Smooth muscle cell (in vitro differentiated cells): ENCODE measurements around the gene TP73. TPM values are rescaled to one million over a fixed set of nuclear protein-coding genes. Genes with fewer than 3 reads are reported as not detected.
A peak's percentile ranks its signal among the peaks of the same experiment; 100 is the strongest.

Source experiments
- DNase-seq: peaks from one replicate; lab custom pipeline; 2025; ENCODE audit not compliant: unreplicated experiment; lab: John Stamatoyannopoulos, UW
- H2AFZ ChIP-seq: fragments of 200-600 bp; sonication (generic); 2 replicates; pipeline ENCODE4 v1.6.0; 2016; ENCODE audit warnings: antibody characterized with exemption, low read depth, mild to moderate bottlenecking
- H3F3A ChIP-seq: fragments of 200-600 bp; sonication (generic); 2 replicates; pipeline ENCODE4 v1.6.0; 2017; ENCODE audit warnings: antibody characterized with exemption, low read depth
- H3K27ac ChIP-seq: fragments of 200-600 bp; sonication (generic); 2 replicates; pipeline ENCODE4 v1.5.1; 2016; ENCODE audit warnings: low read depth, mild to moderate bottlenecking
- H3K27me3 ChIP-seq: fragments of 200-600 bp; sonication (generic); 2 replicates; pipeline ENCODE4 v1.6.1; 2016; ENCODE audit warnings: low read depth, mild to moderate bottlenecking
- H3K36me3 ChIP-seq: fragments of 200-600 bp; sonication (generic); 2 replicates; pipeline ENCODE4 v1.5.1; 2016; ENCODE audit warnings: low read depth
- H3K4me1 ChIP-seq: fragments of 200-600 bp; sonication (generic); 2 replicates; pipeline ENCODE4 v1.5.1; 2016; ENCODE audit warnings: low read depth
- H3K4me2 ChIP-seq: fragments of 200-600 bp; sonication (generic); 2 replicates; pipeline ENCODE4 v1.6.0; 2016; ENCODE audit warnings: mild to moderate bottlenecking
- H3K4me3 ChIP-seq: fragments of 200-600 bp; sonication (generic); 2 replicates; pipeline ENCODE4 v1.5.1; 2016; ENCODE audit warnings: mild to moderate bottlenecking
- H3K79me2 ChIP-seq: fragments of 200-600 bp; sonication (generic); 2 replicates; pipeline ENCODE4 v1.6.0; 2016; ENCODE audit warnings: low read depth, mild to moderate bottlenecking
- H3K9ac ChIP-seq: fragments of 200-600 bp; sonication (generic); 2 replicates; pipeline ENCODE4 v1.6.0; 2016; ENCODE audit warnings: low read depth
- H3K9me3 ChIP-seq: fragments of 200-600 bp; sonication (generic); replicated peaks from 2 replicates; pipeline ENCODE4 v1.5.1; 2016; ENCODE audit warnings: low read depth
- H4K20me1 ChIP-seq: fragments of 200-600 bp; sonication (generic); 2 replicates; pipeline ENCODE4 v1.6.0; 2016; ENCODE audit warnings: low read depth
- WGBS: methylation state at CpG from one replicate; pipeline ENCODE4 v1.1.7; 2016; ENCODE audit warnings: low lambda C conversion rate; 5-methylcytosine and 5-hydroxymethylcytosine counted together
- polyA plus RNA-seq: library from polyadenylated mRNA; unstranded; fragments of >200 nt; fragmentation: Nextera tagmentation; extraction: Ambion mirVana; gene quantifications from 2 replicates; pipeline ENCODE4 v1.2.1, GENCODE V29; 2016
- total RNA-seq: library from RNA; depleted of rRNA; stranded (reverse); fragments of >200 nt; gene quantifications from 2 replicates; pipeline ENCODE4 v1.2.3, GENCODE V29; 2014
- TF ChIP-seq, protein P1 (sequence below): fragments of 200-600 bp; sonication (generic); IDR thresholded peaks from 2 replicates; pipeline ENCODE4 v1.5.1; 2017; ENCODE audit warnings: borderline replicate concordance, mild to moderate bottlenecking, antibody characterized with exemption; ENCODE audit not compliant: insufficient read depth, poor library complexity, severe bottlenecking

TP73 gene
- total and polyA plus RNA-seq, 2 experiments from 2014 or later: 0.22 TPM; not detected in 1

DNA sequence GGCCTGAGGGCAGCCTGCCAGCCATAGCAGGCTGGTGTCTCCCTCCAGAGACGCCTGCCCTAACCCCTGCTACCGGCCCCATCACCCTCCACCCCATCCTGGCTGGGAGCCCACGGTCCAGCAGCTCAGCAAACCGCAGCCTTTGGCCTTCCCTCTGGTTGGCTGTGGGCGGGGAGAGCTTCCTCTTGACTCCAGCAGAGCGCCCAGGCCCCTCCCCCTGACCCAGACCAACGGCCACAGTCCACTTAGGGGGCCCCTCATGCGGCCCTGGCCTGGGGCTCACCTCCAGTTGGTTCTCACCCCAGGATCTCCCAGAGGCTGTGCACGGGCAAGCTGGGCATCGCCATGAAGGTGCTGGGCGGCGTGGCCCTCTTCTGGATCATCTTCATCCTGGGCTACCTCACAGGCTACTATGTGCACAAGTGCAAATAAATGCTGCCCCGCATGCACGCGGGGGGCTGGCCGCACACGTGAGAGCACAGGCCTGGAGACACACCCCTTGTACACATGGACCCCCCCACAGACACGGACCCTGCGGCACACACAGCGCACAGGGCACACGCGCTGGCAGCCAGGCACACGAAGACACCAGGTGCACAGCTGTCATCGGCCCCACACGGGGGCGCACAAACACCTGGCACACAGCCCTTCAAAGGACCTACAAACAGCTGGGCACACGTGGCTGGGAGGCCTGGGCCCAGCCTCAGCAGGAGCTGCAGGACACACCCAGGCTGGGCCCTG lies 123.3 kb downstream of the TP73 start:
- WGBS: 49% methylated on average over 27 of the region's 27 CpGs
- H3K27ac ChIP-seq: no peak overlapping the region

DNA sequence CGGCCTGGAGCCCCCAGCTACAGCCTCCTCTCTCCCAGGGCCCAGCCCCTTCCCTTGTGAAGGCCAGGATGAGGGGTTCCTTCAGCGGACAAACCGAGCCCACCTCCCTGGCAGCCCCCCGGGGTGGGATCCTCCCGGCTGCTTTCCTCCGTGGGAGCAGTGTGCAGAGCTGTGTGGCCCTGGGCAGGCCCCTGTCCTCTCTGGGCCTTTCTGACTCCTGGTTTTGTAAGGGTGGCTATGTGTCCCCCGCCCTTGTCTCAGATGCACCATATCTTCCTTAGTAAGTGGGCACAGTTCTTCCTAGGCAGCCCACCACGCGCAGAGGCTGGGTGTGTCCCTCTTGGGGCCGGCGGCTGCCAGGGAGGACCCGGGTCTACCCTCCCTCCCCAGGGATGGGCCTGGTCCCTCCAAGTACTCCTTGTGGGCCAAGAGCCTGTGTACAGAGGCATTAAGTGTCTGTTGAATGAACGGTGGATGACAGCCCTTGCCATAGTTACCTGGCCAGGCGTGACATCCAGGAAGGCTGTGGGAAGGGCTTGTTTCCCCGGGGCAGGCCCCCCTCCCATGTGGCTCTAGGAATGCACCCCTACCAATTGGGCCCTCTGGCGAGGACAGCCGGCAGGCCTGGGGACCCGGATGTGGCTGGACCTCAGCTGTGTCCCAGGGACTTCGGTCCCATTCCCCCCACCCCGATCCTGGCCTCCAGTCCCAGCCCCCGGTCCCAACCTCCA lies 124.1 kb downstream of the TP73 start:
- Histone ChIP-seq H3K9me3 (no peaks in the 10 kb centered on the region), H3K27ac (no peak overlapping the region), H2AFZ (no peak overlapping the region), H3K4me1 (peaks cover 15% of the 10 kb centered on the region), H3K4me3 (no peak overlapping the region), H4K20me1 (no peaks in the 10 kb centered on the region), H3K79me2 (no peaks in the 10 kb centered on the region), H3K36me3 (peaks cover 3% of the 10 kb centered on the region), H3K4me2 (no peak overlapping the region), H3F3A (peaks cover 3% of the 10 kb centered on the region), H3K9ac (no peak overlapping the region), H3K27me3 (no peaks in the 10 kb centered on the region)
- WGBS: 89% methylated on average over 16 of the region's 21 CpGs
- TF ChIP-seq, protein P1, sequence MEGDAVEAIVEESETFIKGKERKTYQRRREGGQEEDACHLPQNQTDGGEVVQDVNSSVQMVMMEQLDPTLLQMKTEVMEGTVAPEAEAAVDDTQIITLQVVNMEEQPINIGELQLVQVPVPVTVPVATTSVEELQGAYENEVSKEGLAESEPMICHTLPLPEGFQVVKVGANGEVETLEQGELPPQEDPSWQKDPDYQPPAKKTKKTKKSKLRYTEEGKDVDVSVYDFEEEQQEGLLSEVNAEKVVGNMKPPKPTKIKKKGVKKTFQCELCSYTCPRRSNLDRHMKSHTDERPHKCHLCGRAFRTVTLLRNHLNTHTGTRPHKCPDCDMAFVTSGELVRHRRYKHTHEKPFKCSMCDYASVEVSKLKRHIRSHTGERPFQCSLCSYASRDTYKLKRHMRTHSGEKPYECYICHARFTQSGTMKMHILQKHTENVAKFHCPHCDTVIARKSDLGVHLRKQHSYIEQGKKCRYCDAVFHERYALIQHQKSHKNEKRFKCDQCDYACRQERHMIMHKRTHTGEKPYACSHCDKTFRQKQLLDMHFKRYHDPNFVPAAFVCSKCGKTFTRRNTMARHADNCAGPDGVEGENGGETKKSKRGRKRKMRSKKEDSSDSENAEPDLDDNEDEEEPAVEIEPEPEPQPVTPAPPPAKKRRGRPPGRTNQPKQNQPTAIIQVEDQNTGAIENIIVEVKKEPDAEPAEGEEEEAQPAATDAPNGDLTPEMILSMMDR: no peak
- no peak for DNase-seq

More for the DNA sequence above, 123.3 kb downstream of the TP73 start:
- no peaks in the 10 kb centered on the region for H3K27me3 ChIP-seq
- H3K79me2 ChIP-seq: no peaks in the 10 kb centered on the region
- H3K4me2 ChIP-seq: peak overlapping the region; percentile 48
- no peak overlapping the region for H3K9ac ChIP-seq
- no peak overlapping the region for H3K4me3 ChIP-seq
- peaks cover 3% of the 10 kb centered on the region for H3F3A ChIP-seq
- peaks cover 15% of the 10 kb centered on the region for H3K4me1 ChIP-seq
- H2AFZ ChIP-seq: no peak overlapping the region
- TF ChIP-seq, protein P1: peak; percentile 11
- peak; percentile 20 for DNase-seq
- H3K9me3 ChIP-seq: no peaks in the 10 kb centered on the region
- H4K20me1 ChIP-seq: no peaks in the 10 kb centered on the region
- H3K36me3 ChIP-seq: no peaks in the 10 kb centered on the region

DNA sequence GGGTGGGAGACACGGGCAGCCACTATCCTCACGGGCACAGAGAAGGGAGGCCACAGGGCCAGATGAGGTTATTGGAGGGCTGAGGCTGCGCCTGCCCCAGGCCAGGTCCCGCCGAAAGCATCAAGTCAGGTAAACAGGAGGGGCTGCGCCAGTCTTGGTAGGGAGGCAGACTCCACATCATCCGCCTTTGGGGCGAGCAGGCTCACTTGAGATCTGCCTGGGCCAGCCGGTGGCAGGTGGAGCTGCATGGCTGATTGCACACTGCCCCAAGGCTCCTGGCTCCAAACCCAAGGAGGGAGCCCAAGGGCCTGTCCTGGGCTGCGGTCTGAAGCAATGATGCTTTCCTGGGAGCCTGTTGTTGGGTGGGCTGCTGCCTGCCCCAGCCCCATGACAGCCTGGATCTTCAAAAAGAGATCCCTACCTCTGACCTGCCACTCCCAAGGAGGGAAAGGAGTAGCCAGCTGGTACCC lies 124.8 kb downstream of the TP73 start:
- Histone ChIP-seq H3F3A (peaks cover 3% of the 10 kb centered on the region), H4K20me1 (no peaks in the 10 kb centered on the region), H3K27ac (no peak overlapping the region), H3K4me3 (no peak overlapping the region), H3K4me2 (no peak overlapping the region), H3K27me3 (no peaks in the 10 kb centered on the region), H2AFZ (no peak overlapping the region), H3K9ac (no peak overlapping the region), H3K9me3 (no peaks in the 10 kb centered on the region), H3K79me2 (no peaks in the 10 kb centered on the region), H3K4me1 (peaks cover 12% of the 10 kb centered on the region), H3K36me3 (peaks cover 5% of the 10 kb centered on the region)
- WGBS: 86% methylated on average over 10 of the region's 10 CpGs
- DNase-seq: no peak
- TF ChIP-seq, protein P1: no peak
